Measurements from ENCODE around the gene ESPNL.

DNA sequence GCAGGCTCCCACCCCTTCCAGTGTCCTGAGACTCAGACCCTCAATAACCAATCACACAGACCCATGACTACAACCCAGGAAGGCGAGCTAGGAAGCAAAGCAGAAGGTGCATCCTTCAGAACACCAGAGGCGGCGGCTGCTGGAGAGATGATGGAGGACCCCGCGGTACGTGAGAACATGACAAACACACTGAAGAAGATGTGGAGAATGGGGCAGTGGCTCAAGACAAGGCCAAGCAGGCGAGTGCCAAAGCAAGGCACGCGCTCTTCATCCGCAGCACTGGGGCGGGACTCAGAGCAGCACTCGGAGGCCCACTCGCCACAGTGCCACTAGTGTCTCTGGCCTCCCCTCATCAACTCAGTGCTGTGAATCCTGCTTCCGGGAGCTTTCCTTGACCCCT is 72.3 kb downstream of the ESPNL start:
- no peak for TF ChIP-seq CTCF (IDR thresholded peaks at IDR 0.05; ENCODE audit: low read length)
- TF ChIP-seq EZH2 (optimal IDR thresholded peaks at IDR 0.05; ENCODE audit: low read depth, low read length): no peak
